Measurements from ENCODE around the gene CLCN7. TPM values are rescaled to one million over a fixed set of nuclear protein-coding genes. Genes with fewer than 3 reads are reported as not detected.

The CLCN7 gene
- total RNA-seq, 1 donor from 2014 or later, result 116 TPM

GRCh38 chr16:1436731-1437355, 38.0 kb downstream of the CLCN7 start:
- no peak for DNase-seq (ENCODE audit: low read depth)
- no peak for TF ChIP-seq CTCF (IDR thresholded peaks at IDR 0.05; ENCODE audit: insufficient read depth, low read length, poor library complexity, severe bottlenecking)
- Histone ChIP-seq H3K27me3 (ENCODE audit: control insufficient read depth, insufficient read depth, low read length) (peaks cover 25% of the 10 kb centered on the region), H3K36me3 (ENCODE audit: control insufficient read depth, insufficient read depth, low read length) (no peaks in the 10 kb centered on the region), H3K4me3 (ENCODE audit: low read depth, low read length) (no peak overlapping the region)

GRCh38 chr16:1435921-1436697, 38.7 kb downstream of the CLCN7 start:
- Histone ChIP-seq H3K4me3 (ENCODE audit: low read depth, low read length) (no peak overlapping the region), H3K36me3 (ENCODE audit: control insufficient read depth, insufficient read depth, low read length) (no peaks in the 10 kb centered on the region), H3K27me3 (ENCODE audit: control insufficient read depth, insufficient read depth, low read length) (peaks cover 31% of the 10 kb centered on the region)
- no peak for TF ChIP-seq CTCF (IDR thresholded peaks at IDR 0.05; ENCODE audit: insufficient read depth, low read length, poor library complexity, severe bottlenecking)
- DNase-seq (ENCODE audit: low read depth), result no peak

GRCh38 chr16:1434644-1435592, 39.9 kb downstream of the CLCN7 start:
- Histone ChIP-seq H3K4me3 (ENCODE audit: low read depth, low read length) (no peak overlapping the region), H3K27me3 (ENCODE audit: control insufficient read depth, insufficient read depth, low read length) (peaks cover 36% of the 10 kb centered on the region), H3K36me3 (ENCODE audit: control insufficient read depth, insufficient read depth, low read length) (no peaks in the 10 kb centered on the region)
- no peak for DNase-seq (ENCODE audit: low read depth)
- TF ChIP-seq CTCF (IDR thresholded peaks at IDR 0.05; ENCODE audit: insufficient read depth, low read length, poor library complexity, severe bottlenecking), result no peak

- no peak for TF ChIP-seq CTCF (IDR thresholded peaks at IDR 0.05; ENCODE audit: insufficient read depth, low read length, poor library complexity, severe bottlenecking)
- Histone ChIP-seq H3K36me3 (ENCODE audit: control insufficient read depth, insufficient read depth, low read length) (no peaks in the 10 kb centered on the region), H3K27me3 (ENCODE audit: control insufficient read depth, insufficient read depth, low read length) (peaks cover 36% of the 10 kb centered on the region), H3K4me3 (ENCODE audit: low read depth, low read length) (no peak overlapping the region)
- no peak for DNase-seq (ENCODE audit: low read depth)
Measured at GRCh38 chr16:1433756-1434155, 41.1 kb downstream of the CLCN7 start.

- Histone ChIP-seq H3K36me3 (ENCODE audit: control insufficient read depth, insufficient read depth, low read length) (no peaks in the 10 kb centered on the region), H3K4me3 (ENCODE audit: low read depth, low read length) (no peak overlapping the region), H3K27me3 (ENCODE audit: control insufficient read depth, insufficient read depth, low read length) (peaks cover 36% of the 10 kb centered on the region)
- DNase-seq (ENCODE audit: low read depth), result no peak
- no peak for TF ChIP-seq CTCF (IDR thresholded peaks at IDR 0.05; ENCODE audit: insufficient read depth, low read length, poor library complexity, severe bottlenecking)
Measured at GRCh38 chr16:1433263-1433560, 41.6 kb downstream of the CLCN7 start.

Data from kidney epithelial cell (primary cell).